GM18858 (cell line): ENCODE measurements around the gene MSI2.
"Not testable (repeated sequence)": the region's sequence is repeated elsewhere in the genome, so short reads cannot be mapped to it uniquely, and the experiment has no call there.

Source experiments
- ATAC-seq: cut with Tn5 transposase; IDR thresholded peaks from one replicate; pipeline ENCODE4 v1.9.1; 2021; ENCODE audit not compliant: unreplicated experiment

The MSI2 gene

GRCh38 chr17:57490890-57491289, 234.6 kb downstream of the MSI2 start:
- no peak for ATAC-seq

- ATAC-seq, result no peak
Measured at GRCh38 chr17:57493171-57493570, 236.8 kb downstream of the MSI2 start.

- no peak for ATAC-seq
Measured at GRCh38 chr17:57493625-57494024, 237.3 kb downstream of the MSI2 start.

GRCh38 chr17:57494443-57494842, 238.1 kb downstream of the MSI2 start:
- ATAC-seq, result no peak

- ATAC-seq, result no peak
Measured at GRCh38 chr17:57495771-57496170, 239.4 kb downstream of the MSI2 start.

- ATAC-seq, result no peak
Measured at GRCh38 chr17:57496382-57496781, 240.1 kb downstream of the MSI2 start.

- no peak for ATAC-seq
Measured at GRCh38 chr17:57498443-57498842, 242.1 kb downstream of the MSI2 start.

- ATAC-seq, result not testable (repeated sequence)
Measured at GRCh38 chr17:57499221-57499620, 242.9 kb downstream of the MSI2 start.

- ATAC-seq, result no peak
Measured at GRCh38 chr17:57499648-57500049, 243.3 kb downstream of the MSI2 start.

GRCh38 chr17:57501016-57501415, 244.7 kb downstream of the MSI2 start:
- no peak for ATAC-seq

- ATAC-seq, result no peak
Measured at GRCh38 chr17:57502022-57502421, 245.7 kb downstream of the MSI2 start.

- ATAC-seq, result no peak
Measured at GRCh38 chr17:57502811-57503241, 246.5 kb downstream of the MSI2 start.

- ATAC-seq, result no peak
Measured at GRCh38 chr17:57504208-57504607, 247.9 kb downstream of the MSI2 start.

- ATAC-seq, result no peak
Measured at GRCh38 chr17:57505841-57506773, 249.8 kb downstream of the MSI2 start.

GRCh38 chr17:57506774-57507127, 250.4 kb downstream of the MSI2 start:
- no peak for ATAC-seq

- ATAC-seq, result no peak
Measured at GRCh38 chr17:57507828-57508227, 251.5 kb downstream of the MSI2 start.

GRCh38 chr17:57508671-57509070, 252.3 kb downstream of the MSI2 start:
- no peak for ATAC-seq

GRCh38 chr17:57511475-57512123, 255.3 kb downstream of the MSI2 start:
- no peak for ATAC-seq

- no peak for ATAC-seq
Measured at GRCh38 chr17:57512258-57512657, 255.9 kb downstream of the MSI2 start.

GRCh38 chr17:57512691-57513090, 256.4 kb downstream of the MSI2 start:
- no peak for ATAC-seq

GRCh38 chr17:57513569-57513968, 257.2 kb downstream of the MSI2 start:
- no peak for ATAC-seq

GRCh38 chr17:57514614-57515013, 258.3 kb downstream of the MSI2 start:
- no peak for ATAC-seq
